ENCODE data around the gene POU2AF1.

DNA sequence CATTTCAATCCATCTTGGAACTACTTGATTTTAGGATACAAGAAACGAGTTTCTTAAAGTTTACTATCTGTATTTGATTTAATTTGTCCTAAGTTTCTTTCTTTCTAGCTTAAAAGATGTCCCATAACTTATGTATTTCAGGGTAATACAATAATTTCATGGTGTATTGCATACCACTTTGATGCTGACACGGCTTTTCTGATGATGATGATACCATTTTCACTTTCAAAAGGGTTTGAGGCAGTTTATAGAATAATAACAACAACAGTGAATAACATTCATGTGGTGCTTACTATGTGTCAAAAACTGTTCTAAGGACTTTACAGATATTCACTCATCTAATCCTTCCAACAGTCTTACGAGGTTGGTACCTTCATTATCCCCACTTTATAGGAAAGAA, 33.2 kb upstream of the POU2AF1 start:
- TF ChIP-seq, protein P1, sequence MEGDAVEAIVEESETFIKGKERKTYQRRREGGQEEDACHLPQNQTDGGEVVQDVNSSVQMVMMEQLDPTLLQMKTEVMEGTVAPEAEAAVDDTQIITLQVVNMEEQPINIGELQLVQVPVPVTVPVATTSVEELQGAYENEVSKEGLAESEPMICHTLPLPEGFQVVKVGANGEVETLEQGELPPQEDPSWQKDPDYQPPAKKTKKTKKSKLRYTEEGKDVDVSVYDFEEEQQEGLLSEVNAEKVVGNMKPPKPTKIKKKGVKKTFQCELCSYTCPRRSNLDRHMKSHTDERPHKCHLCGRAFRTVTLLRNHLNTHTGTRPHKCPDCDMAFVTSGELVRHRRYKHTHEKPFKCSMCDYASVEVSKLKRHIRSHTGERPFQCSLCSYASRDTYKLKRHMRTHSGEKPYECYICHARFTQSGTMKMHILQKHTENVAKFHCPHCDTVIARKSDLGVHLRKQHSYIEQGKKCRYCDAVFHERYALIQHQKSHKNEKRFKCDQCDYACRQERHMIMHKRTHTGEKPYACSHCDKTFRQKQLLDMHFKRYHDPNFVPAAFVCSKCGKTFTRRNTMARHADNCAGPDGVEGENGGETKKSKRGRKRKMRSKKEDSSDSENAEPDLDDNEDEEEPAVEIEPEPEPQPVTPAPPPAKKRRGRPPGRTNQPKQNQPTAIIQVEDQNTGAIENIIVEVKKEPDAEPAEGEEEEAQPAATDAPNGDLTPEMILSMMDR (IDR thresholded peaks at IDR 0.05) = no peak
- no peak for TF ChIP-seq POLR2A (IDR thresholded peaks at IDR 0.05)

All from adrenal gland (tissue), 5 donors.